CD4-positive, alpha-beta T cell treated with Interleukin-2 at 100 ng/mL for 4 hours (primary cell): ENCODE results near the gene RMDN3.

Experiments
- DNase-seq: peaks from one replicate; pipeline ENCODE4 v3.0.0-alpha.2; 2020; ENCODE audit warnings: low spot score

The RMDN3 gene

DNA sequence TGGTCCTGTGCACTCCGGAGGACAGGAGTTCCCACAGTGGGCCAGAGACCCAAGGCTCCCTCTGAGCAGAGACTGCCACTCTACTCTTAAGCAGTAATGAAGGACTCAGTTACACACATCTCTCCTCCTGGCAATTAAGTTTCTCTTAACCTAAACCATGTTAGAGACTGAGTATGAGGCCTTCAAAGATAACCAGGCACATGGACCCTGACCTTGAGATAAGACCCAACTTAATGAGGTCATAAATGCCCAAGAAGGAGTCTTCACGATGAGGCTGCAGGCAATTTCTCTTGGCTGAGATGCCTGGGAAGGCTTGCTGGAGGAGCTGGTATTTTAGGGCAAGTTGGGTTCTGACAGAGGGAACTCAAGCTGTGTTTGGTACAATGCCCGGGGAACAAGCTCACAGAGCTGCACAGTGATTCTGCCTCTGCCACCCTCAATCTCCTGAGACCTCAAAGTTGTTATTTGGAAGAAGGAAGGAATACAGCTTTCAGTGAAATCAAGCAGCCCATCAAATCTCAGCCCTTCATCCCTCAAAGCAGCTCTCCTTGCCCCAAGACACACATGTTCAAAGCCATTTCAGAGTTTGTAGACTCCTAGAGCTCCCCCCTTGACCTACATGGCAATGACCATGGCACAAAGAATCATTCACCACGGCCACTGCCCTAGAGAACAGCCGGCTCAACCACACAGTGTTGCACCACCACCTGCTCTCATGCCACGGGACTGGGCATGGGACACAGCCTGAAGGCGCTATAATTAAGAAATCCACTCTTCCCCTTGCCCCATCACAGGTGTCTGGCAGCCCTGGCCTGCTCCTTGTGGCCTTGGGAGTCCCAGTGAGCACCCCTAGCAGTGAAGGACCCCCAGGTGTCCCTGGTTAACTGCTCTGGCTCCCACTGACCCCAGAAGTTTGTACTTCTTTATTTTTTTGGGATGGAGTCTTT, 7.1 kb downstream of the RMDN3 start:
- no peak for DNase-seq

GRCh38 chr15:40746916-40747418, 8.1 kb downstream of the RMDN3 start:
- no peak for DNase-seq

GRCh38 chr15:40744815-40745152, 10.3 kb downstream of the RMDN3 start:
- DNase-seq, result no peak

DNA sequence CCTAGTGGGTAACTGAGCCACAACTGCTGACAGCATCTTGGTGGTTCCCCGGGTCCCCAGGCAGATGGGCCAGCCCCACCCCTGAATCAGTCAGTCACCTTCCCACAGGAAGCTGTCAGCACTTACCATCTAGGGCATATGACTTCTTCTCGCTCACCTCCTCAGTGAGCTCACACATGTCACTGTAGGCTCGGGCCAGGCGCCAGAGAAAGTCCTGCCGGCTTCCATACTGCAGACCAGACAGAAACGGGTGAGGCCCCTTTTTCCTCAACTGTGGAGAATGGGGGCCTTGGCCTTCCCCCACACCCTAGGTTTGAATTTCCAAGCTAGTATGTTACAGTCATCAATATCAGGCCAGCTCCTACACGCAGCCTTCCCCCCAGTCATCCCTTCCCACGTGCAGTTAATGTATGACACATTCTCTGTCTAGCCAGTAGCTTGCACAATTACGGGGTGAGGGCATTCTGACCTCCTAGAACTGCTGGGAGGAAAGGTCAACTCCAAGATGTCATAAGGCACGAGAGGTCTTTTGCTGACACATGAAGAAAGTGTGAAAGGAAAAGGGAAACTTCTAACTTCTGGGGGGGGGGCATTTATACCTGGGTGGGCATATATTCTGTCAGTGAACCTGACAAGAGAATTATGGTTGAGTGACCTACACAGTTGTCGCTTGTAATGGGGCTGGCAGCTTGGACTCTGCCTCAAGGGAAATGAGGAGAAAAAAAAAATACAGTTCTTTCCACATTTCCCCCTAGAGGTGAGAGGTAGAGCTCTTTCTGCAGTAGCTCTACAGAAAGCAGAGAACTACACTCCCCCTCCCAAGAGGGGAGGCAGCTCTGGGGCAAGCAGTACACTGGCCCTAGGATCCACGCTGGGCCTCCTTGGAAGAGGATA, 10.9 kb downstream of the RMDN3 start:
- DNase-seq, result peak; percentile 79

- DNase-seq, result no peak
These were observed 11.6 kb downstream of the RMDN3 start for GRCh38 chr15:40743485-40743901.

DNA sequence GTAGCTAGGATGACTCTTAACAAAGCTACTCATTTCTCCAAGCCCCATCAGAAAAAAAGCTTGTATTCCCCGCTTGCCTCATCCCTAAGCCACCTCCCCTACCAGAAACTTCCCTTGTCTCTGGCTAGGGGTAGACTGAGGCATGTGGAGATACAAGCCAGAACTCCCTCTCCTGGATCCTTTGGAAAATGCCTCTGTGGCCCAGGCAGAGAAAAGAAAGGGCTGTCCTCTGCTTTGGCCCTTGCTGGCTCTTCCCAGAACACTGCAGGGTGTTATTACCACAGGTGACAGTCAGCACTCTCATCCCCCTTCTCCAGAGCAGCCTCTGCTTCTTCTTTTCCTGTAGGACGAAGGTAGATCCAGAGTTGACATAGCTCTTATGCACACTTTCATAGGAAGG, 15.2 kb downstream of the RMDN3 start:
- no peak for DNase-seq

DNA sequence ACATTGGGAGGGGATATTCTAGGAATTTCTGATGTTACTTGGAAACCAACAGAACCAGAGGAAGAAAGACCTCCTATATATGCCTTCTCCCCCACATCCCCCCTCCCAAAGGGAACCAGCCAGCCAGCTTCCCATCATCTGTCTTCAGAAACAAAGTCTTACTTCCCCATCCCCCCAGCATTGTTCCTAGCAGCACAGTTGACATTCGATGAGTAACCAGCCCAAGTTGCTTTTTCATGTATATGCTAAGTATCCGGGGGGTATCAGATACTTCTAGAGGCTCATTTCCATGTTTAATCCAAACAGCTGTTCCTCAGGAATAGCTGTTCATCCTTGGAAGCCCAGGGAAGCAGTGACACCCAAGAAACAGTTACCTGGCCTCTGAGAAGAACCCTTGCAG, 16.0 kb downstream of the RMDN3 start:
- no peak for DNase-seq

GRCh38 chr15:40737048-40737447, 18.0 kb downstream of the RMDN3 start:
- no peak for DNase-seq

- DNase-seq, result no peak
These were observed 18.5 kb downstream of the RMDN3 start for GRCh38 chr15:40736575-40736974.

DNA sequence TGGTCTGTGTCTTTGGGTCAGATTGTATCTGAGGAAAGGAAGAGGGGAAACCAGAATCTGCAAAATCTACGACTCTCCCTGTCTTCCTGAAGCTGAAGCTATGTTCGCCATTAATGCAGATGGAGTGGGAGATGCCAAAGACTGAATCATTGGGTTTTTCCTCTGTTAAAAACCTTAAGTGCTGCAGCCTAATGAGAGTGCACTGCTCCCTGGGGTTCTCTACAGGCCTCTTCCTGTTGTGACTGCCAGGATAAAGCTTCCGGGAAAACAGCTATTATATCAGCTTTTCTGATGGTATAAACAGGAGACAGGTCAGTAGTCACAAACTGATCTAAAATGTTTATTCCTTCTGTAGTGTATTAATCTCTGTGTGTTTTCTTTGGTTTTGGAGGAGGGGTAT, 24.0 kb downstream of the RMDN3 start:
- DNase-seq, result no peak

GRCh38 chr15:40723919-40724318, 31.1 kb downstream of the RMDN3 start:
- DNase-seq, result no peak

GRCh38 chr15:40722934-40723333, 32.1 kb downstream of the RMDN3 start:
- no peak for DNase-seq

DNA sequence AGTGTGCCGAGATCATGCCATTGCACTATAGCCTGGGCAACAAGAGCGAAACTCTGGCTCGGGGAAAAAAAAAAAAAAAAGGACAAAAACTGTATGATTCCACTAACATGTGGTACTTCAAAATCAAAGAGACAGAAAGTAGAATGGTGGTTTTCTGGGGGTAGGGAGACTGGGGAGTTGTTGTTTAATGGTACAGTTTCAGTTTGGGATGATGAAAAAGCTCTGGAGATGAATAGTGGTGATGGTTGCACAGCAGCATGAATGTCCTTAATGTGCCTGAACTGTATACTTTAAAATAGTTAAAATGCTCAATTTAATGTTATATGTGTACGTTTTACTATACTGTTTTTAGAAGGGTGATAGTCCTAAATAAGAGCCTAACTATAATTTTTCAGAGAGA, 32.7 kb downstream of the RMDN3 start:
- no peak for DNase-seq

GRCh38 chr15:40721701-40722100, 33.4 kb downstream of the RMDN3 start:
- DNase-seq, result no peak

DNA sequence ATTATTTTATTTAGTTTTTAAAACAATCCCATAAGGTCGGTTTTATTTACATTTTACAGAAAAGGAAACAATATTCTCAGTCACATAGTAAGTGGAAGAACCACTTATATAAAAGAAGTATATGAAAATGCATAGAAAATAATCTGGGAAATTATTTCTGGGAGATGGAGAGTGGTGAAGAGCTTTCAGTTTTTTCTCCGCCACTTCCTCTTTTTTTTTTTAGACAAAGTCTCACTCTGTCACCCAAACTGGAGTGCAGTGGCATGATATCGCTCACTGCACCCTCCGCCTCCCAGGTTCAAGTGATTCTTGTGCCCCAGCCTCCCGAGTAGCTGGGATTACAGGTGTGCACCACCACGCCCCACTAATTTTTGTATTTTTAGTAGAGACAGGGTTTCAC, 38.9 kb downstream of the RMDN3 start:
- no peak for DNase-seq

DNA sequence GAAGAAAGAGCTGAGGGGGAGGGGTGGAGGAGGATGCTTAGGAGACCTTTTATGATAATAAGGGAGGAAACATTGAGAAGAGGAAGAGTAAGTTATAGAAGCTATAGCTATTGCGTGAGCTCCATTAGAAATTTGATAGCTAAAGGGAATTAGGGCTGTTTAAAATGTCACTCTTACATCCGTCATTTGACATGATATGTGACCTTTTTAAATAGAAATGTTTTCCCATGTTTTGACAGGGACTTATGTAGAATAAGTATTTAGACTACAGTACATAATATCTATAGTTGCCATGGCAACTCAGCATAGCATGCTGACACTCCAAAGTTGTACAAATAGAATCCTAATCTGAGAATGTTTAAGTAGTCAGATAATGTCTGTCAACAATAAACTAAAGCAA, 40.9 kb downstream of the RMDN3 start:
- DNase-seq, result no peak

- no peak for DNase-seq
These were observed 48.9 kb downstream of the RMDN3 start for GRCh38 chr15:40706121-40706520.

GRCh38 chr15:40702077-40702476, 53.0 kb downstream of the RMDN3 start:
- peak; percentile 56 for DNase-seq

DNA sequence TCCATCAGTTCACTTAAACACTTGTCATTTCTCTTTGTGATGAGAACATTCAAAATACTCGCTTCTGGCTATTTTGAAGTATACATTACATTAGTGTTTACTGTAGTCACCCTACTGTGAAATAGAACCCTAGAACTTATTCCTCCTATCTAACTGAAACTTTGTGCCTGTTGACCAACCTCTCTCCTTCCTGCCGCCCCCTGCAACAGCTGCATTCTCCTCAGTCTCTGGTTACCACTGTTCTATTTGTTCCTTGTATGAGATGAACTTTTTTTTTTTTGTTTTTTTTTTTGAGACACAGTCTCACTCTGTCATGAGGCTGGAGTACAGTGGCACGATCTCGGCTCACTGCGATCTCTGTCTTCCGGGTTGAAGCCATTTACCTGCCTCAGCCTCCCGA, 57.1 kb downstream of the RMDN3 start:
- DNase-seq, result no peak

DNA sequence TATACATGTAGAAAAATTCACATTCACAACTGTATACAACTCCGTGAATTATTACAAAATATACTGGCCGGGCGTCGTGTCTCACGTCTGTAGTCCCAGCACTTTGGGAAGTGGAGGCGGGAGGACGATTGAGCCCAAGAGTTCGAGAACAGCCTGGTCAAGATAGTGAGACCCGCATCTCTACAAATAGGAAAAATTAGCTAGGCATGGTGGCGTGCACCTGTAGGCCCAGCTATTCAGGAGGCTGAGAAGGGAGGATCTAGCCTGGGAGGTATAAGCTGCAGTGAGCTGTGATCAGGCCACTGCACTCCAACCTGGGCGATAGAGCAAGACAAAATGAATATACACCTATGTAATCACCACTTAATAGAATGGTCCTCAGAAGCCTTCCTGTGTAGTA, 58.8 kb downstream of the RMDN3 start:
- DNase-seq, result no peak

DNA sequence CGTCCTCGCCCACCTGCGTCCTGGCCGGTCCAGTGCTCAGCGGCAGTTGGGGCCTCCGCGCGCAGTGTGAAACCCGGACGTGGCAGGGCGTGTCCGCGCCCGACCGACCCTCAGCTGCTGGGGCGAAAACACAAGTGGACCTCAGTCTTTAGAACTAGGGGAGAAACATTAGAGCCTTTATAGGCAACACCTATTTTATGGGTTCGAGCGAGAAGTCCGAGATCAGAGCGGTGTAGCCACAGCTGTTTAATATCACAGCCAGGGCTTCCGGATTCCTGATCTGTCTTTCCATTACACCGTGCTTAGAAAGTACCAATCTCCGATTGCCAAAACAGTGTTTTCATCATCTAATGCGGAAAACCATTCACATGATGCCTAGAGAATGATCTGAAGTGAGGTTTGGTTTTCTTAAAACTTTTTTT, 59.6 kb downstream of the RMDN3 start:
- DNase-seq, result peak; percentile 4

GRCh38 chr15:40694688-40695468, 60.2 kb downstream of the RMDN3 start, which contains the start of gene RAD51:
RAD51 (plus strand) TSS chr15:40695174; CDS start chr15:40698759, 3,585 bp downstream.
- peak; percentile 92 for DNase-seq
